GM12864 (cell line): ENCODE results near the gene WNK4.
A peak's percentile ranks its signal among the peaks of the same experiment; 100 is the strongest.

Experiments used
- DNase-seq: peaks from one replicate; pipeline ENCODE4 v3.0.0-alpha.2; 2011; ENCODE audit warnings: low read depth
- H3K4me3 ChIP-seq: 2 replicates; pipeline ENCODE4 v1.5.1; 2011; ENCODE audit warnings: mild to moderate bottlenecking, low read depth, low read length, control low read depth
- CTCF ChIP-seq: IDR thresholded peaks from 2 replicates; pipeline ENCODE4 v1.5.1; 2011; ENCODE audit warnings: low read depth, mild to moderate bottlenecking, moderate library complexity, low read length, control low read depth, inconsistent platforms; ENCODE audit errors: missing control alignments

WNK4 gene

GRCh38 chr17:42797067-42798007, 16.9 kb downstream of the WNK4 start:
- DNase-seq: no peak
- peak overlapping the region; percentile 85 for H3K4me3 ChIP-seq
- no peak for TF ChIP-seq CTCF

- no peak for DNase-seq
- no peak for TF ChIP-seq CTCF
- H3K4me3 ChIP-seq: peak overlapping the region; percentile 85
Observed at GRCh38 chr17:42798011-42798382, 17.6 kb downstream of the WNK4 start.

GRCh38 chr17:42798383-42799380, 18.3 kb downstream of the WNK4 start, which contains the start of the genes CNTD1 and COA3:
TSS of gene CNTD1 (plus strand) at chr17:42798861. CDS start at chr17:42799068, 207 bp downstream.
TSS of gene COA3 (minus strand) at chr17:42798704. CDS start at chr17:42798681, 23 bp downstream.
- peak within 1 kb of the TSS; percentile 85 for H3K4me3 ChIP-seq
- DNase-seq: peak; percentile 45
- no peak for TF ChIP-seq CTCF

- no peak for DNase-seq
- TF ChIP-seq CTCF: no peak
- no peak overlapping the region for H3K4me3 ChIP-seq
Observed at GRCh38 chr17:42803074-42803883, 22.9 kb downstream of the WNK4 start.

- H3K4me3 ChIP-seq: no peak overlapping the region
- DNase-seq: no peak
- no peak for TF ChIP-seq CTCF
Observed at GRCh38 chr17:42804918-42805367, 24.5 kb downstream of the WNK4 start.

GRCh38 chr17:42806249-42806648, 25.8 kb downstream of the WNK4 start:
- no peak for TF ChIP-seq CTCF
- no peak for DNase-seq
- no peak overlapping the region for H3K4me3 ChIP-seq
